Posterior cingulate gyrus (tissue), 11 donors: ENCODE measurements around the gene LRRC8D.

Experiments used
- DNase-seq, 10 donors: peaks; one replicate each; pipeline versions ENCODE4 v3.0.0 to v3.0.0-alpha.2; 2020 to 2021; ENCODE audit warnings: mixed read lengths in 3 of 10
- intact Hi-C: fragments of 100-400 bp; cut with DNase I; formaldehyde crosslinking; loops from one replicate; pipeline ENCODE4 v1.15.1; 2023

LRRC8D gene

GRCh38 chr1:89831462-89832120, 10.8 kb downstream of the LRRC8D start:
- DNase-seq = peak in 8 of 10 donors; percentile 19 to 88 (median 60)
- intact Hi-C loops = no loop called here

- DNase-seq = no peak
- intact Hi-C loops = no loop called here
Measured at GRCh38 chr1:89832496-89833127, 11.8 kb downstream of the LRRC8D start.

GRCh38 chr1:89833183-89834082, 12.6 kb downstream of the LRRC8D start:
- DNase-seq = peak; percentile 46 to 94 (median 60)

GRCh38 chr1:89834083-89834704, 13.4 kb downstream of the LRRC8D start:
- intact Hi-C loops = no loop called here
- no peak for DNase-seq

More at GRCh38 chr1:89833183-89834082, 12.6 kb downstream of the LRRC8D start:
- intact Hi-C loops = no loop called here

GRCh38 chr1:89836252-89837035, 15.6 kb downstream of the LRRC8D start:
- intact Hi-C loops = no loop called here
- no peak for DNase-seq

GRCh38 chr1:89837036-89837481, 16.2 kb downstream of the LRRC8D start:
- no peak for DNase-seq
- intact Hi-C loops = no loop called here

- intact Hi-C loops = no loop called here
Measured at GRCh38 chr1:89837510-89837909, 16.7 kb downstream of the LRRC8D start.

GRCh38 chr1:89839516-89839915, 18.7 kb downstream of the LRRC8D start:
- intact Hi-C loops = no loop called here
- DNase-seq = no peak

More at GRCh38 chr1:89837510-89837909, 16.7 kb downstream of the LRRC8D start:
- no peak for DNase-seq

GRCh38 chr1:89841507-89841906, 20.7 kb downstream of the LRRC8D start:
- intact Hi-C loops = loop anchor here (5.0 kb wide), 2 partner anchors 96 to 146 kb away; no protein-coding TSS in a partner anchor
- DNase-seq = no peak

- peak in 1 of 10 donors; percentile 21 for DNase-seq
- intact Hi-C loops = loop anchor here (5.0 kb wide), 2 partner anchors 95 to 145 kb away; no protein-coding TSS in a partner anchor
Measured at GRCh38 chr1:89842567-89843272, 21.9 kb downstream of the LRRC8D start.

GRCh38 chr1:89843273-89844130, 22.7 kb downstream of the LRRC8D start:
- DNase-seq = peak; percentile 56 to 95 (median 72)
- intact Hi-C loops = loop anchor here (5.0 kb wide), 2 partner anchors 94 to 144 kb away; no protein-coding TSS in a partner anchor

GRCh38 chr1:89844241-89844807, 23.5 kb downstream of the LRRC8D start:
- DNase-seq = no peak

GRCh38 chr1:89844860-89845259, 24.0 kb downstream of the LRRC8D start:
- no peak for DNase-seq
- intact Hi-C loops = loop anchor here (5.0 kb wide), 2 partner anchors 92 to 142 kb away; no protein-coding TSS in a partner anchor

More at GRCh38 chr1:89844241-89844807, 23.5 kb downstream of the LRRC8D start:
- intact Hi-C loops = loop anchor here (5.0 kb wide), 2 partner anchors 93 to 143 kb away; no protein-coding TSS in a partner anchor

- intact Hi-C loops = no loop called here
- DNase-seq = no peak
Measured at GRCh38 chr1:89847191-89847729, 26.4 kb downstream of the LRRC8D start.

GRCh38 chr1:89850844-89851415, 30.1 kb downstream of the LRRC8D start:
- DNase-seq = no peak
- intact Hi-C loops = no loop called here

GRCh38 chr1:89854140-89854539, 33.3 kb downstream of the LRRC8D start:
- DNase-seq = no peak
- intact Hi-C loops = no loop called here
